HepG2 (cell line): ENCODE measurements around the gene PALM. TPM values are rescaled to one million over a fixed set of nuclear protein-coding genes. Genes with fewer than 3 reads are reported as not detected.

Experiments used
- AGO1 ChIP-seq: fragments of 200-400 bp; formaldehyde crosslinking; IDR thresholded peaks from 2 replicates; pipeline ENCODE4 v1.6.1; 2017; ENCODE audit warnings: mild to moderate bottlenecking, low read depth, low read length, moderate library complexity; ENCODE audit not compliant: poor library complexity, severe bottlenecking
- ATF7-NPFF ChIP-seq: sonication (generic); formaldehyde crosslinking; IDR thresholded peaks from 2 replicates; pipeline ENCODE4 v1.8.1; 2023; ENCODE audit warnings: mild to moderate bottlenecking, low read depth, missing genetic modification reagents, moderate library complexity
- BHLHE40 ChIP-seq: IDR thresholded peaks from 2 replicates; pipeline ENCODE4 v1.6.1; 2011; ENCODE audit warnings: low read length, improper control_type of control experiment
- CENPT ChIP-seq: sonication (generic); formaldehyde crosslinking; IDR thresholded peaks from 2 replicates; pipeline ENCODE4 v1.8.0; 2022; ENCODE audit warnings: low read depth, mild to moderate bottlenecking, moderate library complexity, missing genetic modification reagents
- CENPX ChIP-seq: sonication (generic); formaldehyde crosslinking; IDR thresholded peaks from 2 replicates; pipeline ENCODE4 v1.9.0; 2021; ENCODE audit warnings: mild to moderate bottlenecking, missing genetic modification reagents, moderate library complexity
- FOXA3 ChIP-seq: IDR thresholded peaks from 2 replicates; pipeline ENCODE4 v1.6.1; 2016; ENCODE audit warnings: missing genetic modification reagents, missing compliant biosample characterization
- FOXP1 ChIP-seq, 2 experiments: fragments of 450-650 bp in 1 of 2; IDR thresholded peaks; 2 replicates each; pipeline ENCODE4 v1.6.1; 2017 to 2018; ENCODE audit warnings: antibody characterized with exemption in 1 of 2
- GMEB2 ChIP-seq: IDR thresholded peaks from 2 replicates; pipeline ENCODE4 v1.6.1; 2016; ENCODE audit warnings: missing biosample characterization, missing genetic modification reagents, low read depth
- HMGXB3 ChIP-seq: sonication (generic); formaldehyde crosslinking; IDR thresholded peaks from 2 replicates; pipeline ENCODE4 v1.4.0; 2020; ENCODE audit warnings: missing genetic modification reagents, borderline replicate concordance
- HOXD1 ChIP-seq: sonication (generic); formaldehyde crosslinking; IDR thresholded peaks from 2 replicates; pipeline ENCODE4 v1.5.0; 2020; ENCODE audit warnings: missing genetic modification reagents
- PTBP1 ChIP-seq: fragments of 200-400 bp; formaldehyde crosslinking; IDR thresholded peaks from 2 replicates; pipeline ENCODE4 v1.6.1; 2018; ENCODE audit warnings: low read length, low read depth; ENCODE audit not compliant: poor library complexity, severe bottlenecking
- RXRA ChIP-seq: sonication (generic); formaldehyde crosslinking; IDR thresholded peaks from 2 replicates; pipeline ENCODE4 v1.5.1; 2020; ENCODE audit warnings: missing genetic modification reagents
- TFDP2 ChIP-seq: sonication (generic); formaldehyde crosslinking; IDR thresholded peaks from 2 replicates; pipeline ENCODE4 v1.4.0; 2020; ENCODE audit warnings: missing genetic modification reagents
- WIZ ChIP-seq: sonication (generic); formaldehyde crosslinking; IDR thresholded peaks from 2 replicates; pipeline ENCODE4 v1.5.1; 2020; ENCODE audit warnings: mild to moderate bottlenecking, missing genetic modification reagents
- ZC3H13 ChIP-seq: sonication (generic); formaldehyde crosslinking; IDR thresholded peaks from 2 replicates; pipeline ENCODE4 v1.8.1; 2023; ENCODE audit warnings: mild to moderate bottlenecking, missing genetic modification reagents, moderate library complexity
- ZNF160 ChIP-seq: sonication (generic); formaldehyde crosslinking; IDR thresholded peaks from 2 replicates; pipeline ENCODE4 v1.8.0; 2022; ENCODE audit warnings: mild to moderate bottlenecking, inconsistent platforms, missing genetic modification reagents
- ZNF629 ChIP-seq: sonication (generic); formaldehyde crosslinking; conservative IDR thresholded peaks from 2 replicates; pipeline ENCODE4 v1.5.0; 2020; ENCODE audit warnings: missing genetic modification reagents
- ZNF709 ChIP-seq: sonication (generic); formaldehyde crosslinking; IDR thresholded peaks from 2 replicates; pipeline ENCODE4 v1.5.0; 2020; ENCODE audit warnings: mild to moderate bottlenecking, missing genetic modification reagents
- ZNF747 ChIP-seq: sonication (generic); formaldehyde crosslinking; IDR thresholded peaks from 2 replicates; pipeline ENCODE4 v1.8.1; 2023; ENCODE audit warnings: missing genetic modification reagents, mild to moderate bottlenecking, borderline replicate concordance
- polyA plus RNA-seq, 8 experiments: library from polyadenylated mRNA; depleted of rRNA in 3 of 8; stranded (reverse) in 7 of 8; unstranded in 1 of 8; fragments of >200 nt; fragmentation: Illumina TruSeq in 4 of 8; extraction: Trizol in 4 of 8; gene quantifications; 2 replicates each; pipeline versions ENCODE4 v1.2.1 to v1.2.3, GENCODE V29; 2011 to 2016; ENCODE audit warnings: low read depth in 4 of 8, missing spikeins in 1 of 8, mixed read lengths in 1 of 8; ENCODE audit not compliant: insufficient read depth in 1 of 8
- total RNA-seq, 5 experiments: library from RNA; depleted of rRNA; stranded (reverse); fragments of >200 nt; fragmentation: Illumina TruSeq; extraction: Trizol; gene quantifications; 2 replicates each; pipeline ENCODE4 v1.2.3, GENCODE V29; 2016; ENCODE audit warnings: low read depth in 1 of 5
- TF ChIP-seq, protein P1 (sequence below): sonication (generic); formaldehyde crosslinking; conservative IDR thresholded peaks from 2 replicates; pipeline ENCODE4 v1.4.0; 2020; ENCODE audit warnings: missing genetic modification reagents
- TF ChIP-seq, protein P2 (sequence below): sonication (generic); formaldehyde crosslinking; IDR thresholded peaks from 2 replicates; pipeline ENCODE4 v1.4.0; 2020; ENCODE audit warnings: mild to moderate bottlenecking, missing genetic modification reagents

PALM gene
- total and polyA plus RNA-seq, 2 of the 13 experiments (the other 11 are each of a cell fraction or from before 2014, with no cell fraction given), result 4.0 to 9.7 TPM

GRCh38 chr19:662962-663681, 45.6 kb upstream of the PALM start, which contains the start of gene RNF126 (continued):
- TF ChIP-seq ZC3H13 (CRISPR knock-in tag), result peak; percentile 56; the same call in 1 of the 2 replicates
- TF ChIP-seq ZNF747 (CRISPR knock-in tag), result no peak; the same call in 1 of the 2 replicates
- no peak for TF ChIP-seq CENPT (CRISPR knock-in tag)
- no peak for TF ChIP-seq WIZ (CRISPR knock-in tag)
- TF ChIP-seq FOXA3 (CRISPR knock-in tag), result peak; percentile 5; the same call in 1 of the 2 replicates
- TF ChIP-seq FOXP1 (IDR thresholded peaks at IDR 0.05), result no peak
- TF ChIP-seq FOXP1 (CRISPR knock-in tag; IDR thresholded peaks at IDR 0.05), result no peak
- no peak; the same call in 1 of the 2 replicates for TF ChIP-seq ZNF709 (CRISPR knock-in tag)
- peak; percentile 75 for TF ChIP-seq BHLHE40
- no peak; the same call in 1 of the 2 replicates for TF ChIP-seq ZNF629 (CRISPR knock-in tag)
- TF ChIP-seq, protein P1, sequence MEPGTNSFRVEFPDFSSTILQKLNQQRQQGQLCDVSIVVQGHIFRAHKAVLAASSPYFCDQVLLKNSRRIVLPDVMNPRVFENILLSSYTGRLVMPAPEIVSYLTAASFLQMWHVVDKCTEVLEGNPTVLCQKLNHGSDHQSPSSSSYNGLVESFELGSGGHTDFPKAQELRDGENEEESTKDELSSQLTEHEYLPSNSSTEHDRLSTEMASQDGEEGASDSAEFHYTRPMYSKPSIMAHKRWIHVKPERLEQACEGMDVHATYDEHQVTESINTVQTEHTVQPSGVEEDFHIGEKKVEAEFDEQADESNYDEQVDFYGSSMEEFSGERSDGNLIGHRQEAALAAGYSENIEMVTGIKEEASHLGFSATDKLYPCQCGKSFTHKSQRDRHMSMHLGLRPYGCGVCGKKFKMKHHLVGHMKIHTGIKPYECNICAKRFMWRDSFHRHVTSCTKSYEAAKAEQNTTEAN (CRISPR knock-in tag), result 0 out of 2 replicates have a peak, but pooled peaks have one; percentile 18
- TF ChIP-seq HMGXB3, result no peak
- no peak; the same call in 1 of the 2 replicates for TF ChIP-seq TFDP2
- no peak for TF ChIP-seq HOXD1 (CRISPR knock-in tag)
- no peak for TF ChIP-seq RXRA (CRISPR knock-in tag)
- TF ChIP-seq ZNF160, result peak; percentile 32; the same call in 1 of the 2 replicates
- peak; percentile 30 for TF ChIP-seq PTBP1
- TF ChIP-seq GMEB2 (CRISPR knock-in tag), result peak; percentile 91
- peak; percentile 59; the same call in 1 of the 2 replicates for TF ChIP-seq ATF7-NPFF (CRISPR knock-in tag)
- TF ChIP-seq AGO1, result peak; percentile 81
- no peak for TF ChIP-seq CENPX (CRISPR knock-in tag)
- TF ChIP-seq, protein P2, sequence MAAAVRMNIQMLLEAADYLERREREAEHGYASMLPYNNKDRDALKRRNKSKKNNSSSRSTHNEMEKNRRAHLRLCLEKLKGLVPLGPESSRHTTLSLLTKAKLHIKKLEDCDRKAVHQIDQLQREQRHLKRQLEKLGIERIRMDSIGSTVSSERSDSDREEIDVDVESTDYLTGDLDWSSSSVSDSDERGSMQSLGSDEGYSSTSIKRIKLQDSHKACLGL (CRISPR knock-in tag), result no peak
